IPS-20b (cell line): ENCODE data around the gene CDH18.

ENCODE experiments used
- H3K27ac ChIP-seq: one replicate; pipeline ENCODE4 v1.5.1; 2013; ENCODE audit warnings: low read length
- H3K27me3 ChIP-seq: 2 replicates; pipeline ENCODE4 v1.6.1; 2013; ENCODE audit warnings: mild to moderate bottlenecking, low read length, inconsistent platforms; ENCODE audit not compliant: insufficient read depth
- H3K36me3 ChIP-seq: 2 replicates; pipeline ENCODE4 v1.6.1; 2013; ENCODE audit warnings: low read depth, mild to moderate bottlenecking, inconsistent platforms, low read length, moderate library complexity; ENCODE audit not compliant: insufficient read depth
- H3K4me1 ChIP-seq: 2 replicates; pipeline ENCODE4 v1.6.1; 2013; ENCODE audit warnings: mild to moderate bottlenecking, control low read depth, inconsistent platforms, low read length, moderate library complexity; ENCODE audit not compliant: insufficient read depth
- H3K4me3 ChIP-seq: 2 replicates; pipeline ENCODE4 v1.5.1; 2013; ENCODE audit warnings: mild to moderate bottlenecking, low read length, inconsistent platforms
- H3K9ac ChIP-seq: 2 replicates; pipeline ENCODE4 v1.6.1; 2013; ENCODE audit warnings: low read depth, mild to moderate bottlenecking, inconsistent platforms, low read length, moderate library complexity
- H3K9me3 ChIP-seq: 2 replicates; pipeline ENCODE4 v1.6.1; 2013; ENCODE audit warnings: mild to moderate bottlenecking, low read depth, low read length, inconsistent platforms; ENCODE audit not compliant: insufficient read depth

CDH18 gene

GRCh38 chr5:19886123-19886917 lies 101.7 kb downstream of the CDH18 start:
- Histone ChIP-seq H3K9ac (no peak overlapping the region), H3K27me3 (no peaks in the 10 kb centered on the region), H3K9me3 (no peaks in the 10 kb centered on the region), H3K4me3 (no peak overlapping the region), H3K27ac (no peak overlapping the region), H3K36me3 (no peaks in the 10 kb centered on the region), H3K4me1 (peaks cover 11% of the 10 kb centered on the region; the same call in 1 of the 2 replicates)

GRCh38 chr5:19885040-19885824 lies 102.8 kb downstream of the CDH18 start:
- Histone ChIP-seq H3K36me3 (no peaks in the 10 kb centered on the region), H3K27me3 (no peaks in the 10 kb centered on the region), H3K4me3 (no peak overlapping the region), H3K9me3 (no peaks in the 10 kb centered on the region), H3K27ac (no peak overlapping the region), H3K9ac (no peak overlapping the region), H3K4me1 (peaks cover 20% of the 10 kb centered on the region; the same call in 1 of the 2 replicates)

GRCh38 chr5:19880859-19881436 lies 107.1 kb downstream of the CDH18 start:
- H3K4me3 ChIP-seq, result peak overlapping the region; percentile 31; the same call in 1 of the 2 replicates
- H3K27ac ChIP-seq, result no peak overlapping the region
- H3K4me1 ChIP-seq, result peaks cover 33% of the 10 kb centered on the region; the same call in 1 of the 2 replicates
- no peaks in the 10 kb centered on the region for H3K27me3 ChIP-seq
- no peaks in the 10 kb centered on the region for H3K36me3 ChIP-seq
- H3K9ac ChIP-seq, result no peak overlapping the region
- H3K9me3 ChIP-seq, result no peaks in the 10 kb centered on the region

GRCh38 chr5:19880458-19880857 lies 107.5 kb downstream of the CDH18 start:
- Histone ChIP-seq H3K4me1 (peaks cover 31% of the 10 kb centered on the region; the same call in 1 of the 2 replicates), H3K9ac (no peak overlapping the region), H3K36me3 (no peaks in the 10 kb centered on the region), H3K27me3 (no peaks in the 10 kb centered on the region), H3K4me3 (peak overlapping the region; percentile 4; the same call in 1 of the 2 replicates), H3K9me3 (no peaks in the 10 kb centered on the region), H3K27ac (no peak overlapping the region)

GRCh38 chr5:19874811-19875210 lies 113.2 kb downstream of the CDH18 start:
- H3K4me3 ChIP-seq, result no peak overlapping the region
- no peaks in the 10 kb centered on the region for H3K9me3 ChIP-seq
- peaks cover 12% of the 10 kb centered on the region; the same call in 1 of the 2 replicates for H3K4me1 ChIP-seq
- H3K36me3 ChIP-seq, result no peaks in the 10 kb centered on the region
- H3K9ac ChIP-seq, result no peak overlapping the region
- no peaks in the 10 kb centered on the region for H3K27me3 ChIP-seq
- H3K27ac ChIP-seq, result no peak overlapping the region

- Histone ChIP-seq H3K27ac (no peak overlapping the region), H3K36me3 (no peaks in the 10 kb centered on the region), H3K4me3 (no peak overlapping the region), H3K27me3 (no peaks in the 10 kb centered on the region), H3K4me1 (no peaks in the 10 kb centered on the region), H3K9ac (no peak overlapping the region), H3K9me3 (no peaks in the 10 kb centered on the region)
Observed at GRCh38 chr5:19866090-19866450, 121.9 kb downstream of the CDH18 start.

GRCh38 chr5:19865336-19866089 lies 122.5 kb downstream of the CDH18 start:
- H3K36me3 ChIP-seq, result no peaks in the 10 kb centered on the region
- no peaks in the 10 kb centered on the region for H3K27me3 ChIP-seq
- no peak overlapping the region for H3K27ac ChIP-seq
- no peak overlapping the region for H3K4me3 ChIP-seq
- H3K9ac ChIP-seq, result no peak overlapping the region
- H3K4me1 ChIP-seq, result no peaks in the 10 kb centered on the region
- no peaks in the 10 kb centered on the region for H3K9me3 ChIP-seq

GRCh38 chr5:19862711-19863110 lies 125.3 kb downstream of the CDH18 start:
- no peak overlapping the region for H3K4me3 ChIP-seq
- H3K27me3 ChIP-seq, result no peaks in the 10 kb centered on the region
- H3K9ac ChIP-seq, result no peak overlapping the region
- H3K27ac ChIP-seq, result no peak overlapping the region
- H3K9me3 ChIP-seq, result no peaks in the 10 kb centered on the region; the same call in none of the 2 replicates
- H3K4me1 ChIP-seq, result no peaks in the 10 kb centered on the region
- no peaks in the 10 kb centered on the region for H3K36me3 ChIP-seq

- Histone ChIP-seq H3K27ac (no peak overlapping the region), H3K9ac (no peak overlapping the region), H3K4me1 (no peaks in the 10 kb centered on the region), H3K9me3 (no peaks in the 10 kb centered on the region; the same call in none of the 2 replicates), H3K4me3 (no peak overlapping the region), H3K36me3 (no peaks in the 10 kb centered on the region), H3K27me3 (no peaks in the 10 kb centered on the region)
Observed at GRCh38 chr5:19859020-19859419, 129.0 kb downstream of the CDH18 start.

- H3K27ac ChIP-seq, result no peak overlapping the region
- no peaks in the 10 kb centered on the region; the same call in none of the 2 replicates for H3K9me3 ChIP-seq
- no peak overlapping the region for H3K4me3 ChIP-seq
- H3K4me1 ChIP-seq, result no peaks in the 10 kb centered on the region
- no peaks in the 10 kb centered on the region for H3K27me3 ChIP-seq
- H3K36me3 ChIP-seq, result no peaks in the 10 kb centered on the region
- no peak overlapping the region for H3K9ac ChIP-seq
Observed at GRCh38 chr5:19855931-19856330, 132.1 kb downstream of the CDH18 start.

GRCh38 chr5:19855453-19855852 lies 132.5 kb downstream of the CDH18 start:
- Histone ChIP-seq H3K9ac (no peak overlapping the region), H3K4me3 (no peak overlapping the region), H3K9me3 (no peaks in the 10 kb centered on the region; the same call in none of the 2 replicates), H3K4me1 (no peaks in the 10 kb centered on the region), H3K27ac (no peak overlapping the region), H3K27me3 (no peaks in the 10 kb centered on the region), H3K36me3 (no peaks in the 10 kb centered on the region)
